Endodermal cell (in vitro differentiated cells): ENCODE results near the gene DCC. TPM values are rescaled to one million over a fixed set of nuclear protein-coding genes. Genes with fewer than 3 reads are reported as not detected.

Source experiments
- DNase-seq: peaks from one replicate; pipeline ENCODE4 v3.0.0-alpha.2; 2017
- H3K27ac ChIP-seq: 2 replicates; pipeline ENCODE4 v1.5.1; 2013; ENCODE audit warnings: mild to moderate bottlenecking, low read depth, low read length, moderate library complexity
- H3K27me3 ChIP-seq: 2 replicates; pipeline ENCODE4 v1.6.1; 2013; ENCODE audit warnings: mild to moderate bottlenecking, low read length, moderate library complexity; ENCODE audit not compliant: insufficient read depth, control insufficient read depth, poor library complexity, severe bottlenecking
- H3K36me3 ChIP-seq: 2 replicates; pipeline ENCODE4 v1.7.0; 2013; ENCODE audit warnings: mild to moderate bottlenecking, low read length, moderate library complexity; ENCODE audit not compliant: control insufficient read depth, insufficient read depth
- H3K4me1 ChIP-seq: one replicate; pipeline ENCODE4 v1.7.0; 2013; ENCODE audit warnings: low read length; ENCODE audit not compliant: control insufficient read depth, insufficient read depth
- H3K4me3 ChIP-seq: 2 replicates; pipeline ENCODE4 v1.5.1; 2013; ENCODE audit warnings: mild to moderate bottlenecking, low read length, moderate library complexity
- H3K9ac ChIP-seq: 2 replicates; pipeline ENCODE4 v1.6.1; 2013; ENCODE audit warnings: mild to moderate bottlenecking, low read length, moderate library complexity; ENCODE audit not compliant: poor library complexity, severe bottlenecking; ENCODE audit errors: extremely low read depth
- H3K9me3 ChIP-seq: 2 replicates; pipeline ENCODE4 v1.6.1; 2013; ENCODE audit warnings: mild to moderate bottlenecking, low read length, moderate library complexity; ENCODE audit not compliant: control insufficient read depth
- H3K27ac Mint-ChIP-seq: 2 replicates; pipeline ENCODE4 v1.8.0; 2020; ENCODE audit warnings: mixed read lengths
- H3K27me3 Mint-ChIP-seq: 2 replicates; pipeline ENCODE4 v1.8.0; 2021; ENCODE audit warnings: mild to moderate bottlenecking, mixed read lengths; ENCODE audit not compliant: insufficient read depth
- H3K36me3 Mint-ChIP-seq: 2 replicates; pipeline ENCODE4 v1.8.0; 2020; ENCODE audit warnings: low read depth, mixed read lengths
- H3K4me1 Mint-ChIP-seq: 2 replicates; pipeline ENCODE4 v1.8.0; 2020; ENCODE audit warnings: mixed read lengths
- H3K4me3 Mint-ChIP-seq: 2 replicates; pipeline ENCODE4 v1.8.0; 2020; ENCODE audit warnings: mild to moderate bottlenecking, moderate library complexity, mixed read lengths
- H3K9me3 Mint-ChIP-seq: 2 replicates; pipeline ENCODE4 v1.8.0; 2020; ENCODE audit warnings: mild to moderate bottlenecking, mixed read lengths
- CTCF ChIP-seq: fragments of 200-600 bp; sonication (generic); conservative IDR thresholded peaks from 2 replicates; pipeline ENCODE4 v1.5.0; 2021; ENCODE audit warnings: antibody characterized with exemption, mild to moderate bottlenecking
- WGBS, 2 experiments: methylation state at CpG; one replicate each; pipeline versions ENCODE4 v1.1.5 to v1.1.7; 2013; ENCODE audit warnings: missing lambda C conversion rate in 2 of 2, mixed read lengths in 1 of 2; ENCODE audit not compliant: insufficient coverage in 1 of 2, insufficient read length in 1 of 2; 5-methylcytosine and 5-hydroxymethylcytosine counted together
- total RNA-seq, 2 donors: library from RNA; stranded (reverse); fragmentation: NEBNext Ultra II Directional in 1 of 2; extraction: Animal tissue kit (Norgen Biotek cat#: 25700) in 1 of 2; gene quantifications; 2 replicates in 1 of 2; 3 replicates in 1 of 2; pipeline ENCODE4 v1.2.1, GENCODE V29; 2021

Gene DCC
- total RNA-seq, 2 donors from 2014 or later = 0.77 to 0.97 TPM

DNA sequence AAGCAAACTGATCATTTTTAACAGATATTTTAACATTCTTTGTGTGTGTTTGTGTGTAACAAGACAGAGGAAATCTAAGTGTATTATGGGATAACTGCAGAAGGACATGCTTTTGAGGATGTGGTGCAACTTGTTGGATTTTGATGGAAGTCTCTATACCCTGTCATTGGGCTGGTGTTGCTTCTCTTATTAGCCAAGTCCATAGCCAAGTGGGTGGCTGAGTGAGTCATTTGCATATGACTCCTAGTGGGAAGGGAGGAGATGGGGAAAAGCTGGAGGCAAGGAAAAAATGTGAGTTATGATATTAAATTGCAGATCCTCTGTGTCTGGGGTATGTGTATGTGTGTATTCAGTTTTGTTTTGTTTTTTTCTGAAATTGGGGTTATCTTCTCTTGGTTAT, 879.9 kb downstream of the DCC start:
- H3K9me3 ChIP-seq = no peaks in the 10 kb centered on the region
- H3K27me3 ChIP-seq = no peaks in the 10 kb centered on the region
- H3K9me3 Mint-ChIP-seq = no peaks in the 10 kb centered on the region
- H3K4me1 Mint-ChIP-seq = no peaks in the 10 kb centered on the region
- TF ChIP-seq CTCF = no peak
- no peaks in the 10 kb centered on the region for H3K4me1 ChIP-seq
- DNase-seq = no peak
- H3K27me3 Mint-ChIP-seq = no peaks in the 10 kb centered on the region
- H3K4me3 Mint-ChIP-seq = no peak overlapping the region
- H3K36me3 ChIP-seq = no peaks in the 10 kb centered on the region
- no peak overlapping the region for H3K9ac ChIP-seq
- H3K4me3 ChIP-seq = no peak overlapping the region
- H3K27ac Mint-ChIP-seq = no peak overlapping the region
- no peaks in the 10 kb centered on the region for H3K36me3 Mint-ChIP-seq
- H3K27ac ChIP-seq = no peak overlapping the region

- no peaks in the 10 kb centered on the region for H3K4me1 Mint-ChIP-seq
- no peaks in the 10 kb centered on the region for H3K9me3 ChIP-seq
- no peaks in the 10 kb centered on the region for H3K9me3 Mint-ChIP-seq
- H3K36me3 Mint-ChIP-seq = no peaks in the 10 kb centered on the region
- no peaks in the 10 kb centered on the region for H3K4me1 ChIP-seq
- no peak for DNase-seq
- H3K9ac ChIP-seq = no peak overlapping the region
- H3K4me3 ChIP-seq = no peak overlapping the region
- H3K4me3 Mint-ChIP-seq = no peak overlapping the region
- no peaks in the 10 kb centered on the region for H3K36me3 ChIP-seq
- 93 to 95% methylated on average over 6 of the region's 6 CpGs for WGBS, 2 experiments
- H3K27me3 Mint-ChIP-seq = no peaks in the 10 kb centered on the region
- TF ChIP-seq CTCF = no peak
- no peaks in the 10 kb centered on the region for H3K27me3 ChIP-seq
- no peak overlapping the region for H3K27ac ChIP-seq
- H3K27ac Mint-ChIP-seq = no peak overlapping the region
These were observed 884.3 kb downstream of the DCC start for GRCh38 chr18:53224128-53224778.

DNA sequence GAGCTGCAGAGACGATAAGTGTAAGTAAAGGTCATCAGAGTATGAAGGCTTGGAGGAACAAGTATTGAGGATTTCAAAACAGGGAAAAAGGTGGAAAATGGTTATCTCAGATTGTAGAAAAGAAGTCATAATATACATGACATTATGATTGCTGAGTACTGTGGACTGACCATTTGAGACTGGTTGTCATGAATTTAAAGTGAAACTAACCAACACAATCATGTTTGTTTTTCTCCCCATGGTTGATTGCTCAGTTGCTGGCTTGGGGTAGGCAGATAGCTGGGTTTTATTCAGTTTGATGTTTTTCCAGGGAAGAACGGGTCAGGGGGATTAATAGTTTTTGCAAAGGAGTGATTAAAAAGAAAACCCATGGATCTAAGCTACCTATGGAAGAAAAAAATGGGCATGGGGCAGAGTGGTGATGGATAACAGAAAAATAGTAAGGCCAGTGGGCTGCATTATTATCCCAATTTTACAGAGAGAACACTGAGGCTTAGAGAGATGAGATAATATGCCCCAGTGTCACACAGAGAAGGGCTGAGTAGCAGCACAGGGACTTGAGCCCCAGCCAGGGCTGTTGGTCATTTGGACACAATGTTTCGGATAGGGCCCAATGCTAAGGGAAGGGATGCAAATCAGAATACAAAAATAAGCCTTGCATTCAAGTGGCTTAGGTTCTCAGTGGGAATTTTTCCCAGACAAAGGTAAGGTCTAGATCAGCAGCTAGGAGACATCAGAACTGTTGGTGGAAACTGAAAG, 885.7 kb downstream of the DCC start:
- Histone ChIP-seq H3K9ac (no peak overlapping the region), H3K9me3 (no peaks in the 10 kb centered on the region), H3K27ac (no peak overlapping the region), H3K4me3 (no peak overlapping the region), H3K27me3 (no peaks in the 10 kb centered on the region), H3K36me3 (no peaks in the 10 kb centered on the region), H3K4me1 (no peaks in the 10 kb centered on the region)
- 88 to 90% methylated on average over 2 to 3 of the region's 3 CpGs for WGBS, 2 experiments
- no peak overlapping the region for H3K27ac Mint-ChIP-seq
- H3K4me3 Mint-ChIP-seq = no peak overlapping the region
- H3K4me1 Mint-ChIP-seq = no peaks in the 10 kb centered on the region
- H3K9me3 Mint-ChIP-seq = no peaks in the 10 kb centered on the region
- TF ChIP-seq CTCF = no peak
- no peaks in the 10 kb centered on the region for H3K36me3 Mint-ChIP-seq
- H3K27me3 Mint-ChIP-seq = no peaks in the 10 kb centered on the region
- no peak for DNase-seq
